Left ventricle myocardium inferior (tissue), 1 donor: ENCODE data around the gene ANGPTL4. TPM values are rescaled to one million over a fixed set of nuclear protein-coding genes. Genes with fewer than 3 reads are reported as not detected.
"Not testable (repeated sequence)": the region's sequence is repeated elsewhere in the genome, so short reads cannot be mapped to it uniquely, and the experiment has no call there.

Source experiments
- DNase-seq: peaks from one replicate; pipeline ENCODE4 v3.0.0-alpha.2; 2020
- H3K27ac ChIP-seq: fragments of 200-600 bp; replicated peaks from 2 replicates; pipeline ENCODE4 v1.8.0; 2021
- H3K27me3 ChIP-seq: fragments of 200-600 bp; 2 replicates; pipeline ENCODE4 v1.8.0; 2021; ENCODE audit warnings: low read depth
- H3K36me3 ChIP-seq: fragments of 200-600 bp; 2 replicates; pipeline ENCODE4 v1.8.0; 2021
- H3K4me1 ChIP-seq: fragments of 200-600 bp; 2 replicates; pipeline ENCODE4 v1.8.0; 2021
- H3K4me3 ChIP-seq: fragments of 200-600 bp; 2 replicates; pipeline ENCODE4 v1.8.0; 2021; ENCODE audit warnings: mild to moderate bottlenecking, moderate library complexity
- H3K9me3 ChIP-seq: fragments of 200-600 bp; replicated peaks from 2 replicates; pipeline ENCODE4 v1.8.0; 2021
- CTCF ChIP-seq: fragments of 200-600 bp; IDR thresholded peaks from 2 replicates; pipeline ENCODE4 v1.8.0; 2021; ENCODE audit warnings: antibody characterized with exemption, mild to moderate bottlenecking, borderline replicate concordance
- intact Hi-C: fragments of 100-400 bp; cut with micrococcal nuclease; formaldehyde crosslinking; loops from one replicate; pipeline ENCODE4 v1.11.0; 2022
- total RNA-seq: library from RNA; stranded (reverse); fragmentation: NEBNext Ultra II Directional; extraction: Animal tissue kit (Norgen Biotek cat#: 25700); gene quantifications from one replicate; pipeline ENCODE4 v1.2.1, GENCODE V29; 2021
- donor health status: DM: no; HTN: yes; CAD: no; lungs with severe emphysema.

Gene ANGPTL4
- total RNA-seq, 1 donor from 2014 or later = 8.4 TPM

DNA sequence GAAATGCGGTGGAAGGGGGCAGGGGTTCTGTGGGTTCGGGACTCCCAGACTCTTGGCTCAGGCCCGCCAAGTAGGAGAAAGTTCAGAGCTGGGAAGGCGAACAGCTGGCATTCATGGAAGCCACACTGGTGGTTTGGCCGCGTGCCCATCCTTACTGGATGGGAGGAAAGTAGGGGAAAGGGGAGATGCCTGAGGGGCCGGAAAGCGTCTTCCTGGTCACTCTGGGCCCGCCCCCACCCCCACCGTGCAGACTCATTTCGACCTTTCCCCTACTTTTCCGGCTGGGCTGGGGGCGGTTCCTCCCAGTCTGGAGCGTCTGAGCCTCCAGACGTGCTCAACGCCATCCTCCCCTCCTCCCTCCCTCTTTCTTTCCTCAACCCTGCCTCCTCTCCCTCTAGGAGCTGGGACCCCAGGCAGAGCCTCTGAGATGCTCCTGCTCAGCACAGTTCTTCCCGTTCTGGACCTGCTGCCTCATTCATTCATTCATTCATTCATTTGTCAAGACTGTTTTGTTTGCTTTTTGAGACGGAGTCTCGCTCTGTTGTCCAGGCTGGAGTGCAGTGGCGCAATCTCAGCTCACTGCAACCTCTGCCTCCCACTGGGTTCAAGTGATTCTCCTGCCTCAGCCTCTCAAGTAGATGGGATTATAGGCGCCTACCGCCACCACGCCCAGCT is 3.5 kb downstream of the ANGPTL4 start:
- TF ChIP-seq CTCF = no peak
- H3K36me3 ChIP-seq = peaks cover 37% of the 10 kb centered on the region
- intact Hi-C loops = no loop called here
- DNase-seq = peak; percentile 91
- H3K9me3 ChIP-seq = no peaks in the 10 kb centered on the region
- H3K4me1 ChIP-seq = peaks cover 88% of the 10 kb centered on the region
- peak overlapping the region; percentile 80 for H3K4me3 ChIP-seq
- no peaks in the 10 kb centered on the region for H3K27me3 ChIP-seq
- peak overlapping the region; percentile 88 for H3K27ac ChIP-seq

GRCh38 chr19:8370176-8371010 is 6.4 kb downstream of the ANGPTL4 start:
- DNase-seq = no peak
- intact Hi-C loops = no loop called here
- TF ChIP-seq CTCF = no peak
- Histone ChIP-seq H3K4me3 (no peak overlapping the region), H3K9me3 (no peaks in the 10 kb centered on the region), H3K36me3 (peaks cover 59% of the 10 kb centered on the region), H3K4me1 (peaks cover 70% of the 10 kb centered on the region), H3K27me3 (no peaks in the 10 kb centered on the region), H3K27ac (peak overlapping the region; percentile 50)

GRCh38 chr19:8371011-8371804 is 7.3 kb downstream of the ANGPTL4 start:
- H3K27me3 ChIP-seq = no peaks in the 10 kb centered on the region
- TF ChIP-seq CTCF = no peak
- intact Hi-C loops = no loop called here
- peaks cover 59% of the 10 kb centered on the region for H3K36me3 ChIP-seq
- no peaks in the 10 kb centered on the region for H3K9me3 ChIP-seq
- no peak for DNase-seq
- H3K4me1 ChIP-seq = peaks cover 62% of the 10 kb centered on the region
- peak overlapping the region; percentile 50 for H3K27ac ChIP-seq
- H3K4me3 ChIP-seq = no peak overlapping the region

DNA sequence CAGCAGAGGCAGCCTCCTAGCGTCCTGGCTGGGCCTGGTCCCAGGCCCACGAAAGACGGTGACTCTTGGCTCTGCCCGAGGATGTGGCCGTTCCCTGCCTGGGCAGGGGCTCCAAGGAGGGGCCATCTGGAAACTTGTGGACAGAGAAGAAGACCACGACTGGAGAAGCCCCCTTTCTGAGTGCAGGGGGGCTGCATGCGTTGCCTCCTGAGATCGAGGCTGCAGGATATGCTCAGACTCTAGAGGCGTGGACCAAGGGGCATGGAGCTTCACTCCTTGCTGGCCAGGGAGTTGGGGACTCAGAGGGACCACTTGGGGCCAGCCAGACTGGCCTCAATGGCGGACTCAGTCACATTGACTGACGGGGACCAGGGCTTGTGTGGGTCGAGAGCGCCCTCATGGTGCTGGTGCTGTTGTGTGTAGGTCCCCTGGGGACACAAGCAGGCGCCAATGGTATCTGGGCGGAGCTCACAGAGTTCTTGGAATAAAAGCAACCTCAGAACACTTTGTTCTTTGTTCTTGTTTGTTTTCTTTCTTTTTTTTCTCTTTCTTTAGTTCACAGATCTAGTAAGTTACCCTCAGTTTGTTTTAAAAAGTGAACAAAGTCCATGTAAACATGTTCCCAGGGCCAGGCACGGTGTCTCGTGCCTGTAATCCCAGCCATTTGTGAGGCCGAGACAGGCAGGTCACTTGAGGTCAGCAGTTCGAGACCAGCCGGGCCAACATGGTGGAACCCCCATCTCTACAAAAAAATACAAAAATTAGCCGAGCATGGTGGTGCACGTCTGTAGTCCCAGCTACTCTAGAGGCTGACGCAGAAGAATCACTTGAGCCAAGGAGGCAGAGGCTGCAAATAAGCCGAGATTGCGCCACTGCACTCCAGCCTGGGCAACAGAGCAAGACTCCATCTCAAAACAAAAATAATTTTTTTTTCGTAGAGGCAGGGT is 10.2 kb downstream of the ANGPTL4 start:
- H3K36me3 ChIP-seq = peaks cover 52% of the 10 kb centered on the region
- intact Hi-C loops = no loop called here
- peak overlapping the region; percentile 44 for H3K27ac ChIP-seq

GRCh38 chr19:8375766-8376165 is 11.8 kb downstream of the ANGPTL4 start:
- H3K27ac ChIP-seq, intact Hi-C loops, H3K4me3 ChIP-seq, DNase-seq, H3K27me3 ChIP-seq: not testable (repeated sequence)
- Histone ChIP-seq H3K4me1 (peaks cover 20% of the 10 kb centered on the region), H3K9me3 (peaks cover 12% of the 10 kb centered on the region), H3K36me3 (peaks cover 46% of the 10 kb centered on the region)

More for the DNA sequence above, 10.2 kb downstream of the ANGPTL4 start:
- no peaks in the 10 kb centered on the region for H3K9me3 ChIP-seq
- peaks cover 32% of the 10 kb centered on the region for H3K4me1 ChIP-seq
- no peak for DNase-seq
- no peak overlapping the region for H3K4me3 ChIP-seq
- no peak for TF ChIP-seq CTCF
- H3K27me3 ChIP-seq = no peaks in the 10 kb centered on the region

- intact Hi-C loops, H3K27me3 ChIP-seq, DNase-seq, H3K4me3 ChIP-seq, H3K27ac ChIP-seq: not testable (repeated sequence)
- peaks cover 12% of the 10 kb centered on the region for H3K9me3 ChIP-seq
- H3K36me3 ChIP-seq = peaks cover 39% of the 10 kb centered on the region
- peaks cover 13% of the 10 kb centered on the region for H3K4me1 ChIP-seq
These were observed 12.5 kb downstream of the ANGPTL4 start for GRCh38 chr19:8376373-8376974.
